Calu3 (cell line): ENCODE data around the gene CBX7. TPM values are rescaled to one million over a fixed set of nuclear protein-coding genes. Genes with fewer than 3 reads are reported as not detected.

Experiments used
- BruUV-seq: library from RNA; stranded (reverse); fragments of 400-500 nt; replicated peaks from 2 replicates; lab custom pipeline; 2021; lab: Mats Ljungman, UMichigan
- CTCF ChIA-PET: fragments of 300-600 bp; sonication (Branson Sonifier 250); formaldehyde crosslinking; loops from one replicate; lab custom pipeline; 2022; ENCODE audit warnings: antibody characterized with exemption; lab: Charles Lee
- DNase-seq: peaks from one replicate; pipeline ENCODE4 v3.0.0; 2022
- H3K27ac Mint-ChIP-seq: one replicate; pipeline ENCODE4 v1.8.0; 2022; ENCODE audit warnings: mixed read lengths; ENCODE audit not compliant: unreplicated experiment
- H3K27me3 Mint-ChIP-seq: one replicate; pipeline ENCODE4 v1.8.0; 2022; ENCODE audit warnings: mixed read lengths; ENCODE audit not compliant: unreplicated experiment
- H3K36me3 Mint-ChIP-seq: one replicate; pipeline ENCODE4 v1.8.0; 2022; ENCODE audit warnings: mild to moderate bottlenecking, moderate library complexity, mixed read lengths; ENCODE audit not compliant: insufficient read depth, unreplicated experiment
- H3K4me1 Mint-ChIP-seq: one replicate; pipeline ENCODE4 v1.8.0; 2022; ENCODE audit warnings: mild to moderate bottlenecking, low read depth, mixed read lengths; ENCODE audit not compliant: unreplicated experiment
- H3K4me3 Mint-ChIP-seq: one replicate; pipeline ENCODE4 v1.8.0; 2022; ENCODE audit warnings: mild to moderate bottlenecking, low read depth, moderate library complexity, mixed read lengths; ENCODE audit not compliant: unreplicated experiment
- H3K9me3 Mint-ChIP-seq: one replicate; pipeline ENCODE4 v1.8.0; 2022; ENCODE audit warnings: low read depth, mixed read lengths; ENCODE audit not compliant: unreplicated experiment
- intact Hi-C: fragments of 100-400 bp; cut with micrococcal nuclease; formaldehyde crosslinking; loops from one replicate; pipeline ENCODE4 v1.10.0; 2022; ENCODE audit not compliant: unreplicated experiment
- total RNA-seq: library from RNA; stranded (reverse); gene quantifications from 2 replicates; pipeline ENCODE4 v1.2.3, GENCODE V29; 2022
- TF ChIP-seq, protein P1 (sequence below): fragments of 200-600 bp; IDR thresholded peaks from one replicate; pipeline ENCODE4 v1.8.0; 2022; ENCODE audit warnings: antibody characterized with exemption; ENCODE audit not compliant: unreplicated experiment

The CBX7 gene
- total RNA-seq, 1 experiment from 2014 or later, result 10.5 TPM

DNA sequence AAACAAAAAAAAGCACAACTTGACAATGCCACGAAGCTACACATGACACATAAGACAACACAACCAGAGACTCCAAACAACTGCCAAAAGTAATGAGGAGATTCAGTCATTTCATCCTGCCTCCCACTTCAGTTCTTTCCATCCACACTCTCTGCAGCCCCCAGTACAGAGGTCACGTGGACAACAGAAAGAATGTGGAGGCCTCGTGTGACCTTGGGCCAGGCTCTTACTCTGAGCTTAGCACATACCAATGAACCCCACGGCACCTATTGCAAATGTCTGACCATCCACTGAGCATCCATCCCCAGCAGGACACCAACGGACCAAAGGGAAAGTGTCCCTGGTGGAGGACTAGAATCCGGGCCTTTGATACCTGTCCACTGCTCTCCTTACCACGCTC lies 12.5 kb downstream of the CBX7 start:
- CTCF ChIA-PET, result interaction anchor here (0.6 kb wide), 1 partner anchor 386 kb away, joined by 3 read pairs; no protein-coding TSS in a partner anchor
- H3K4me3 Mint-ChIP-seq, result no peak overlapping the region
- no peak for DNase-seq
- no peaks in the 10 kb centered on the region for H3K9me3 Mint-ChIP-seq
- peaks cover 9% of the 10 kb centered on the region for H3K36me3 Mint-ChIP-seq
- no peak overlapping the region for H3K27ac Mint-ChIP-seq
- intact Hi-C loops, result no loop called here
- no peaks in the 10 kb centered on the region for H3K27me3 Mint-ChIP-seq
- TF ChIP-seq, protein P1, sequence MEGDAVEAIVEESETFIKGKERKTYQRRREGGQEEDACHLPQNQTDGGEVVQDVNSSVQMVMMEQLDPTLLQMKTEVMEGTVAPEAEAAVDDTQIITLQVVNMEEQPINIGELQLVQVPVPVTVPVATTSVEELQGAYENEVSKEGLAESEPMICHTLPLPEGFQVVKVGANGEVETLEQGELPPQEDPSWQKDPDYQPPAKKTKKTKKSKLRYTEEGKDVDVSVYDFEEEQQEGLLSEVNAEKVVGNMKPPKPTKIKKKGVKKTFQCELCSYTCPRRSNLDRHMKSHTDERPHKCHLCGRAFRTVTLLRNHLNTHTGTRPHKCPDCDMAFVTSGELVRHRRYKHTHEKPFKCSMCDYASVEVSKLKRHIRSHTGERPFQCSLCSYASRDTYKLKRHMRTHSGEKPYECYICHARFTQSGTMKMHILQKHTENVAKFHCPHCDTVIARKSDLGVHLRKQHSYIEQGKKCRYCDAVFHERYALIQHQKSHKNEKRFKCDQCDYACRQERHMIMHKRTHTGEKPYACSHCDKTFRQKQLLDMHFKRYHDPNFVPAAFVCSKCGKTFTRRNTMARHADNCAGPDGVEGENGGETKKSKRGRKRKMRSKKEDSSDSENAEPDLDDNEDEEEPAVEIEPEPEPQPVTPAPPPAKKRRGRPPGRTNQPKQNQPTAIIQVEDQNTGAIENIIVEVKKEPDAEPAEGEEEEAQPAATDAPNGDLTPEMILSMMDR, result no peak
- H3K4me1 Mint-ChIP-seq, result no peaks in the 10 kb centered on the region
- BruUV-seq, result no TSS peak

DNA sequence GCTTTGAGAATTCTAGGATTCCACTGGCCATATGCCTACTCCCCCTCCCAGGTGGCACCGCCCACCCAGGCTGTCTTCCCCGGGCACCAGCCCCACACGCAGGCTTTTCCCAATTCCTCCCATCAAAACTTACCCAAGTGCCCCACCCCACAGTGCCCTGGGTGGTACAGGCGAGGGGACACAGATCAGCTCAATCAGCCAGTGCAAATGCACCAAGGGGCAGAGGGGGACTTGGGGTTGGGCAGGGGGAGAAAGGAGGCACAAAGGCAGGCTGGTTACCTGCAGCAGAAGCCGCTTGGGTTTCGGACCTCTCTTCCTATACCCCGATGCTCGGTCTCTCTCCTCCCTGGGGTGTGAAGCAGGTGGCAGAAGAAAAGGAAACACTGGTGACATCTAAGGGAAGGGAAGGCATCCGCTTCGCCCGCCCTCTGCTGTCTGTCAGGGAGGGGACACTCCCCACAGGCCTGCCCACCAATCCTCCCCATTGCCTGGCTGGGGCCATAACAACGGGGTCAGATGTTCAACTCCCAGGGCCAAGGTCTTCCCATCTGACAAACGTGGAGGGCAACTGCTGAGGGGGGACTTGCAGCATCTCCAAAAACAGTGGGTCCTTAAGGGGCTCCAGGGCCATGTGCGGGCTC lies 14.0 kb downstream of the CBX7 start:
- H3K36me3 Mint-ChIP-seq, result no peaks in the 10 kb centered on the region
- CTCF ChIA-PET, result interaction anchor here (0.7 kb wide), 2 partner anchors 164 to 959 kb away, joined by 4 to 5 read pairs; no protein-coding TSS in a partner anchor
- H3K9me3 Mint-ChIP-seq, result no peaks in the 10 kb centered on the region
- no peak for DNase-seq
- no TSS peak for BruUV-seq
- intact Hi-C loops, result no loop called here
- TF ChIP-seq, protein P1, result no peak
- no peak overlapping the region for H3K4me3 Mint-ChIP-seq
- no peaks in the 10 kb centered on the region for H3K27me3 Mint-ChIP-seq
- H3K4me1 Mint-ChIP-seq, result no peaks in the 10 kb centered on the region
- H3K27ac Mint-ChIP-seq, result no peak overlapping the region

DNA sequence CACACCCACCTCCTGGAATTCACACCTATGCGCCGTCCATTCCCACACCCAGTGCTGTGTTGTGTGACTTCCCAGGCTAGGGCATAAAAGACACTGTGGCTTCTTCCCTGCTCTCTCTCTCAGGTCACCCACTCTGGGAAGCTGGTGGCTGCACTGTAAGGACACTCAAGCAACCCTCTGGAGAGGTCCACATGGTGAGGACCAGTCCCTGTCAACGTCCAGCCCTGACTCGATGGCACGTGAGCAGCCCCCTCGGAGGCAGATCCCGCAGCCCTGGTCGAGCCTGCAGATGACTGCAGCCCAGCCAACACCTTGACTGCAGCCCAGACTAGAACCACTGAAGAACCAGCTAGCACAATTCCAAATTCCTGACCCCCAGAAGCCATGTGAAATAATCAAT lies 16.2 kb downstream of the CBX7 start:
- CTCF ChIA-PET, result interaction anchor here (0.6 to 1.7 kb wide), 5 partner anchors 116 to 367 kb away, joined by 3 to 6 read pairs (median 4); partner anchors contain the start of gene RPL3
- no peaks in the 10 kb centered on the region for H3K27me3 Mint-ChIP-seq

DNA sequence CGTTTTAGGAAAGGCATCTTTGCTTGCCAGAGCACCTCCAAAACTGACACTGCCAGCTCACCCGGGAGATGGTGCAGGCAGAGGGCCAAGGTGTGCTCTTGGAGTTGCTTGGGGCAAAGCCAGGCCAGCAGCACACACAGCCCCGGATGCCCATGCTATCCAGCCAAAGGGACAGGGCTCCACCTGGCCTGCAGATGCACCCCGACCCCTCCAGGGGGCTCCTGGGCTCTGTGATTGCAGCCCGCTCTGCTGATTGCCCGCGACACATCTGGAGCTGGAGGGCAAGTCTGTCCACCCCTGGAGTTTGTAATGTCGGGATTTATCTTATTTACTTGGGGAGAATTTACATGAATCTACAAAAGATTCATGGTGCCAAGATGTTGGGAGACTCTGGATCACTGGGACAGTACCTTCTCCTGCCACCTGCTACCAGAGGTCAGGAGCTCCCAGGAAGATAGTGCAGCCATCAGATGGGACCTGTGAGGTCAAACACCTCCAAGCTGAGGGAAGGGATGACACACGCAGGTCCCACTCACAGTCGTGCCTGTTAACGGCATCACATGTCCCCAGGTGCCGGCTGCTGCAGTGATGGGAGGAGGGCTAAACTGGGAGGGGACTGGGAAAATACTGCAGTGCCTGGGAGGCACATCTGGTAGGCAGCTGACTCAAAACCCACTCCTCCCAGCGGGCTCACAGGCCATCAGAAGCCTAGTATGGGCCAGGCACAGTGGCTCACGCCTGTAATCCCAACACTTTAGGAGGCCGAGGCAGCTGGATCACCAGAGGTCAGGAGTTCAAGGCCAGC lies 17.2 kb downstream of the CBX7 start:
- intact Hi-C loops, result no loop called here

More for the DNA sequence above, 16.2 kb downstream of the CBX7 start:
- DNase-seq, result no peak
- TF ChIP-seq, protein P1, result no peak
- Mint-ChIP-seq H3K4me3 (no peak overlapping the region), H3K9me3 (no peaks in the 10 kb centered on the region), H3K36me3 (no peaks in the 10 kb centered on the region), H3K27ac (no peak overlapping the region), H3K4me1 (no peaks in the 10 kb centered on the region)
- intact Hi-C loops, result no loop called here
- BruUV-seq, result no TSS peak

More for the DNA sequence above, 17.2 kb downstream of the CBX7 start:
- H3K36me3 Mint-ChIP-seq, result no peaks in the 10 kb centered on the region
- no peaks in the 10 kb centered on the region for H3K9me3 Mint-ChIP-seq
- no TSS peak for BruUV-seq
- TF ChIP-seq, protein P1, result peak; percentile 79
- no peaks in the 10 kb centered on the region for H3K27me3 Mint-ChIP-seq
- H3K4me3 Mint-ChIP-seq, result no peak overlapping the region
- DNase-seq, result peak; percentile 78
- H3K4me1 Mint-ChIP-seq, result no peaks in the 10 kb centered on the region
- CTCF ChIA-PET, result interaction anchor here (0.6 to 1.7 kb wide), 9 partner anchors 16 to 582 kb away, joined by 3 to 6 read pairs (median 3); partner anchors contain the start of gene RPL3
- no peak overlapping the region for H3K27ac Mint-ChIP-seq
